Right lung (tissue), 5 donors: ENCODE data around the gene UCN2. TPM values are rescaled to one million over a fixed set of nuclear protein-coding genes. Genes with fewer than 3 reads are reported as not detected.
"Not testable (repeated sequence)": the region's sequence is repeated elsewhere in the genome, so short reads cannot be mapped to it uniquely, and the experiment has no call there.

ENCODE experiments used
- DNase-seq, 2 donors: peaks; one replicate each; pipeline ENCODE4 v3.0.0-alpha.2; 2013
- polyA plus RNA-seq, 5 donors: library from polyadenylated mRNA; unstranded; fragments of 120-200 nt; gene quantifications; one replicate each; pipeline versions ENCODE4 v1.2.1 to v1.2.3, GENCODE V29; 2013; ENCODE audit warnings: inconsistent platforms in 1 of 5, low replicate concordance in 1 of 5; ENCODE audit not compliant: insufficient read length in 5 of 5, insufficient read depth in 1 of 5

UCN2 gene
- polyA plus RNA-seq, 5 donors, result 0.17 to 0.33 (median 0.22) TPM; not detected in 2

GRCh38 chr3:48562367-48563095 is 1.1 kb downstream of the UCN2 start:
- DNase-seq, result no peak

- DNase-seq, result no peak
These were observed 2.4 kb downstream of the UCN2 start for GRCh38 chr3:48561045-48561736.

GRCh38 chr3:48560648-48561018 is 2.9 kb downstream of the UCN2 start:
- DNase-seq, result no peak

GRCh38 chr3:48558493-48559134 is 5.0 kb downstream of the UCN2 start:
- no peak for DNase-seq

GRCh38 chr3:48556796-48557626 is 6.6 kb downstream of the UCN2 start, which contains the start of gene PFKFB4:
PFKFB4 (minus strand) TSS chr3:48556803; CDS start chr3:48556777, 26 bp downstream.
- DNase-seq, result peak; percentile 98 to 99

GRCh38 chr3:48555949-48556795 is 7.4 kb downstream of the UCN2 start:
- no peak for DNase-seq

GRCh38 chr3:48555231-48555948 is 8.2 kb downstream of the UCN2 start:
- DNase-seq, result no peak

GRCh38 chr3:48553886-48554845 is 9.4 kb downstream of the UCN2 start:
- DNase-seq, result no peak

GRCh38 chr3:48553361-48553760 is 10.2 kb downstream of the UCN2 start:
- DNase-seq, result no peak

GRCh38 chr3:48552111-48552951 is 11.2 kb downstream of the UCN2 start:
- no peak for DNase-seq

- DNase-seq, result not testable (repeated sequence)
These were observed 11.9 kb downstream of the UCN2 start for GRCh38 chr3:48551651-48552050.

- DNase-seq, result peak; percentile 42 to 68
These were observed 14.6 kb downstream of the UCN2 start for GRCh38 chr3:48548729-48549705.

- no peak for DNase-seq
These were observed 15.5 kb downstream of the UCN2 start for GRCh38 chr3:48548126-48548525.

- no peak for DNase-seq
These were observed 17.3 kb downstream of the UCN2 start for GRCh38 chr3:48546203-48546829.

GRCh38 chr3:48544141-48544540 is 19.4 kb downstream of the UCN2 start:
- DNase-seq, result no peak

- no peak for DNase-seq
These were observed 20.2 kb downstream of the UCN2 start for GRCh38 chr3:48543271-48543866.
